HL-60 (cell line): ENCODE measurements around the gene SUCNR1.

Experiments
- GABPA ChIP-seq: IDR thresholded peaks from 2 replicates; pipeline ENCODE4 v1.6.1; 2012; ENCODE audit warnings: low read depth
- SPI1 ChIP-seq: IDR thresholded peaks from 2 replicates; pipeline ENCODE4 v1.6.1; 2012; ENCODE audit warnings: low read depth, mild to moderate bottlenecking, borderline replicate concordance
- TF ChIP-seq, protein P1 (sequence below): IDR thresholded peaks from one replicate; pipeline ENCODE4 v1.5.1; 2011; ENCODE audit warnings: low read length, control low read depth, inconsistent platforms; ENCODE audit not compliant: insufficient read depth

DNA sequence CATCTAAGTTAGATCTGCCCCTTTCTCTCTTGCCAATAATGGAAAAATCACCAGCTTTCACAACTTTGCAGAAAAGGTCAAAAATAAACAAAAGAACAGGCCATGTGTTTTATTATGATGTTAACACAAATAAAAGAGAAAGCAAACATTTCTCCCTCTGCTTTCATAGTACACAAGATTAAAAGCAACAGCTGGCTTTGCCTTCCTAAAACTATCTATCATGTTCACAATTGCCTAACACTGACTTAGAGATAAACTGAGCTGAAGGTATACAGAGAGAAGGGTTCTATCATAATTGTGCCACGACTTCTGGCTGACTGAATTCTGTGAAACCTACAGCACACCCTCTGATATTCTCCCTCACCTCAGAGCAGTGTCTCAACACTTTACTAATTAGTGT is 30.2 kb upstream of the SUCNR1 start:
- TF ChIP-seq, protein P1, sequence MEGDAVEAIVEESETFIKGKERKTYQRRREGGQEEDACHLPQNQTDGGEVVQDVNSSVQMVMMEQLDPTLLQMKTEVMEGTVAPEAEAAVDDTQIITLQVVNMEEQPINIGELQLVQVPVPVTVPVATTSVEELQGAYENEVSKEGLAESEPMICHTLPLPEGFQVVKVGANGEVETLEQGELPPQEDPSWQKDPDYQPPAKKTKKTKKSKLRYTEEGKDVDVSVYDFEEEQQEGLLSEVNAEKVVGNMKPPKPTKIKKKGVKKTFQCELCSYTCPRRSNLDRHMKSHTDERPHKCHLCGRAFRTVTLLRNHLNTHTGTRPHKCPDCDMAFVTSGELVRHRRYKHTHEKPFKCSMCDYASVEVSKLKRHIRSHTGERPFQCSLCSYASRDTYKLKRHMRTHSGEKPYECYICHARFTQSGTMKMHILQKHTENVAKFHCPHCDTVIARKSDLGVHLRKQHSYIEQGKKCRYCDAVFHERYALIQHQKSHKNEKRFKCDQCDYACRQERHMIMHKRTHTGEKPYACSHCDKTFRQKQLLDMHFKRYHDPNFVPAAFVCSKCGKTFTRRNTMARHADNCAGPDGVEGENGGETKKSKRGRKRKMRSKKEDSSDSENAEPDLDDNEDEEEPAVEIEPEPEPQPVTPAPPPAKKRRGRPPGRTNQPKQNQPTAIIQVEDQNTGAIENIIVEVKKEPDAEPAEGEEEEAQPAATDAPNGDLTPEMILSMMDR: no peak
- no peak for TF ChIP-seq GABPA
- no peak for TF ChIP-seq SPI1
